Psoas muscle (tissue), 8 donors: ENCODE results near the gene TPCN1. TPM values are rescaled to one million over a fixed set of nuclear protein-coding genes. Genes with fewer than 3 reads are reported as not detected.

Experiments used
- ATAC-seq, 4 donors: fragments of 200-7000 bp; cut with Tn5 transposase; one replicate each; pipeline ENCODE4 v1.9.1; 2020; ENCODE audit warnings: moderate library complexity in 3 of 4, mild to moderate bottlenecking in 2 of 4
- DNase-seq, 2 donors: peaks; one replicate each; pipeline ENCODE4 v3.0.0-alpha.2; 2020
- H3K27ac ChIP-seq: fragments of 200-600 bp; one replicate; pipeline ENCODE4 v1.8.0; 2022
- H3K27me3 ChIP-seq, 3 donors: fragments of 200-600 bp in 1 of 3; one replicate each; pipeline versions ENCODE4 v1.6.1 to v1.8.0; 2013 to 2022; ENCODE audit warnings: low read length in 2 of 3, mild to moderate bottlenecking in 2 of 3, moderate library complexity in 1 of 3; ENCODE audit not compliant: insufficient read depth in 3 of 3
- H3K36me3 ChIP-seq, 2 donors: fragments of 200-600 bp in 1 of 2; one replicate each; pipeline versions ENCODE4 v1.6.1 to v1.8.0; 2013 to 2022; ENCODE audit warnings: low read depth in 1 of 2, mild to moderate bottlenecking in 1 of 2, moderate library complexity in 1 of 2; ENCODE audit not compliant: insufficient read depth in 1 of 2
- H3K4me1 ChIP-seq: fragments of 200-600 bp; one replicate; pipeline ENCODE4 v1.8.0; 2022
- H3K4me3 ChIP-seq: fragments of 200-600 bp; one replicate; pipeline ENCODE4 v1.8.0; 2022; ENCODE audit warnings: mild to moderate bottlenecking
- H3K9me3 ChIP-seq: fragments of 200-600 bp; one replicate; pipeline ENCODE4 v1.8.0; 2022
- WGBS, 3 donors: extraction: QIAGEN DNeasy Blood & Tissue Kit; methylation state at CpG; one replicate each; pipeline versions ENCODE4 v1.1.6 to v1.1.7; 2013; 5-methylcytosine and 5-hydroxymethylcytosine counted together
- intact Hi-C, 2 donors: fragments of 100-400 bp; cut with DNase I; formaldehyde crosslinking; loops; one replicate each; pipeline versions ENCODE4 v1.11.0 to v1.14.2; 2022
- polyA plus RNA-seq, 3 donors: library from polyadenylated mRNA; stranded (reverse); fragments of 200-250 nt; gene quantifications; one replicate each; pipeline ENCODE4 v1.2.3, GENCODE V29; 2013
- total RNA-seq, 4 donors: library from RNA; stranded (reverse); fragmentation: NEBNext Ultra II Directional in 2 of 4; extraction: Animal tissue kit (Norgen Biotek cat#: 25700) in 2 of 4; gene quantifications; one replicate each; pipeline versions ENCODE4 v1.2.1 to v1.2.4, GENCODE V29; 2021 to 2023
- TF ChIP-seq, protein P1 (sequence below): fragments of 200-600 bp; IDR thresholded peaks from one replicate; pipeline ENCODE4 v1.8.0; 2022; ENCODE audit warnings: antibody characterized with exemption
- donor health status: healthy with polysubstance abuse.
- donor health status: DM: no; HTN: no; CAD: no; lungs with moderate emphysema.
- donor health status: Bipolar disorder and iron deficiency.
- donor health status: healthy.
- donor health status: DM: yes; HTN: yes; CAD: no.
- donor health status: DM: no; HTN: no; CAD: no.
- donor health status: DM: no; HTN: no; CAD: no.
- donor health status: DM: yes; HTN: yes; CAD: no.

Gene TPCN1
- total and polyA plus RNA-seq, 7 donors = 7.6 to 36.2 (median 25.2) TPM

DNA sequence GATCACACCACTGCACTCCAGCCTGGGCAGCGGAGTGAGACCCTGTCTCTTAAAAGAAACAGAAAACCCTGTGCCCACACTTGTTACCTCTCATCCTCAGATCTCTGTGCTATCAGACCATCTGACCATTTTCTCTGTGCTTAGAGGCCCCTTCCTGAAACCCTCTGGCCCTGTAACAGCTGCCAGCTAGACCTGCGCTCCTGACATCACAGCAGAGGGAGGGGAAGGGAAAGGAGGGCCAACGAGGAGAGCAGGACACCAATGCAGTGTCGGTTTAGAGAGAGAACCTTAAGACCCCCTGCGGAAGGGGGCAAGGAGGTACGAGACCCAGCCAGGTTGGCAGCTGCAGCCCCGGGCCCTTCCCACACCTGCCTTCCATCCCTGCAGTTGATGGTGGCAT, 71.3 kb downstream of the TPCN1 start:
- WGBS, 3 donors = 84 to 90% (median 88%) methylated on average over 7 of the region's 7 CpGs
- intact Hi-C loops = no loop called here
- no peak for ATAC-seq
- H3K4me1 ChIP-seq = no peaks in the 10 kb centered on the region
- TF ChIP-seq, protein P1, sequence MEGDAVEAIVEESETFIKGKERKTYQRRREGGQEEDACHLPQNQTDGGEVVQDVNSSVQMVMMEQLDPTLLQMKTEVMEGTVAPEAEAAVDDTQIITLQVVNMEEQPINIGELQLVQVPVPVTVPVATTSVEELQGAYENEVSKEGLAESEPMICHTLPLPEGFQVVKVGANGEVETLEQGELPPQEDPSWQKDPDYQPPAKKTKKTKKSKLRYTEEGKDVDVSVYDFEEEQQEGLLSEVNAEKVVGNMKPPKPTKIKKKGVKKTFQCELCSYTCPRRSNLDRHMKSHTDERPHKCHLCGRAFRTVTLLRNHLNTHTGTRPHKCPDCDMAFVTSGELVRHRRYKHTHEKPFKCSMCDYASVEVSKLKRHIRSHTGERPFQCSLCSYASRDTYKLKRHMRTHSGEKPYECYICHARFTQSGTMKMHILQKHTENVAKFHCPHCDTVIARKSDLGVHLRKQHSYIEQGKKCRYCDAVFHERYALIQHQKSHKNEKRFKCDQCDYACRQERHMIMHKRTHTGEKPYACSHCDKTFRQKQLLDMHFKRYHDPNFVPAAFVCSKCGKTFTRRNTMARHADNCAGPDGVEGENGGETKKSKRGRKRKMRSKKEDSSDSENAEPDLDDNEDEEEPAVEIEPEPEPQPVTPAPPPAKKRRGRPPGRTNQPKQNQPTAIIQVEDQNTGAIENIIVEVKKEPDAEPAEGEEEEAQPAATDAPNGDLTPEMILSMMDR = no peak
- no peak for DNase-seq
- H3K36me3 ChIP-seq = peaks cover 0 to 100% of the 10 kb centered on the region in 2 donors
- H3K4me3 ChIP-seq = no peak overlapping the region
- H3K9me3 ChIP-seq = no peaks in the 10 kb centered on the region
- H3K27ac ChIP-seq = no peak overlapping the region
- no peaks in the 10 kb centered on the region for H3K27me3 ChIP-seq

DNA sequence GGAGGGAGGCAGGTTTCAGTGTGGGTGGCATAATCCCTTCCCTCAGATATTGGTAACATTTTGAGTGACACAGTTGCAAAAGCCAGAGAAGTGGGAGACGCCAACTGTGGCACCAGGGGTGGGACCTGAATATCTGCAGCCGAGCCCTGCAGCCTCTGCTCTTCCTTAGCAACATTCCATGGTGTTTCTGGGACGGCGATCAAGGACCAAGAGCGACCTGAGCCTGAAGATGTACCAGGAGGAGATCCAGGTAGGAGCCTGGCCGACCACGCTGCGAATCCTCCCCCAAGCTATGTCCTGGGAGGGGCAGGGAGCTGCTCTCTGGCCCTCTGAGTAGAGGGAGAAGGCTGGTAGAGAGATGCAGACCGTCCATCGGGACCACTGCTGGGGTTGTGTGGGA, 71.8 kb downstream of the TPCN1 start:
- Histone ChIP-seq H3K4me3 (no peak overlapping the region), H3K27ac (no peak overlapping the region), H3K36me3 (peaks cover 0 to 96% of the 10 kb centered on the region in 2 donors), H3K4me1 (peaks cover 5% of the 10 kb centered on the region), H3K27me3 (no peaks in the 10 kb centered on the region), H3K9me3 (no peaks in the 10 kb centered on the region)
- WGBS, 3 donors = 93 to 96% (median 95%) methylated on average over 10 of the region's 10 CpGs
- DNase-seq (peak in 1 of 2 donors; percentile 35), ATAC-seq (no peak)
- TF ChIP-seq, protein P1 = no peak
- intact Hi-C loops = no loop called here

DNA sequence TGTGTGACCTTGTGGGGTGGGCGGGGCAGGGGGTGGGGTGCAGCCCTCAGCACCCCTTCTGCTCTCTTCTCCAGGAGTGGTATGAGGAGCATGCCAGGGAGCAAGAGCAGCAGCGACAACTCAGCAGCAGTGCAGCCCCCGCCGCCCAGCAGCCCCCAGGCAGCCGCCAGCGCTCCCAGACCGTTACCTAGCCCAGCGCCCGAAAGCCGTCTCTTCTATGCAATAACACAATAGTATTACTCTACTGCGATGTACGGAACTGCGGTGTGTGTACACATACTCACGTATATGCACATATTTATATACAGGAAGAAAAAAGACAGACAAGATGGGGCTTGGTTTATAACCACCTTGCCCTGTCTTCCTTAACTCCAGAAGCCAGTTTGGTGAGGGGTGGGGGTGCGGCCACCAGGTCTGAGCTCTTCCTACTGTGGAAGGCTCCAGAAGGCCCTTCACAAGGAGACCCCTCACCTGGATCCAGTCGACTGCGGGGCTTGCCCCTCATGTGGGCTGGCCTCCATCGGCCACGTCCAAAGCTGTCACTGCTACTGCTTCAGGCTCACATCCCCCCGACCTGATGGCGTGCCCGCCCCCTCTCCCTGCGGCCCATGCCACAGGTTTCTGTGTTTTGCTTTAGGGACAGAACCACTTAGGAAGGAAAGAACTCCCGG, 74.8 kb downstream of the TPCN1 start:
- DNase-seq (peak in 1 of 2 donors; percentile 48), ATAC-seq (no peak)
- intact Hi-C loops = no loop called here
- TF ChIP-seq, protein P1 = no peak
- Histone ChIP-seq H3K4me3 (no peak overlapping the region), H3K9me3 (no peaks in the 10 kb centered on the region), H3K36me3 (peaks cover 0 to 67% of the 10 kb centered on the region in 2 donors), H3K27ac (no peak overlapping the region), H3K4me1 (peaks cover 23% of the 10 kb centered on the region), H3K27me3 (no peaks in the 10 kb centered on the region)
- WGBS, 3 donors = 84 to 92% (median 90%) methylated on average over 24 of the region's 24 CpGs

DNA sequence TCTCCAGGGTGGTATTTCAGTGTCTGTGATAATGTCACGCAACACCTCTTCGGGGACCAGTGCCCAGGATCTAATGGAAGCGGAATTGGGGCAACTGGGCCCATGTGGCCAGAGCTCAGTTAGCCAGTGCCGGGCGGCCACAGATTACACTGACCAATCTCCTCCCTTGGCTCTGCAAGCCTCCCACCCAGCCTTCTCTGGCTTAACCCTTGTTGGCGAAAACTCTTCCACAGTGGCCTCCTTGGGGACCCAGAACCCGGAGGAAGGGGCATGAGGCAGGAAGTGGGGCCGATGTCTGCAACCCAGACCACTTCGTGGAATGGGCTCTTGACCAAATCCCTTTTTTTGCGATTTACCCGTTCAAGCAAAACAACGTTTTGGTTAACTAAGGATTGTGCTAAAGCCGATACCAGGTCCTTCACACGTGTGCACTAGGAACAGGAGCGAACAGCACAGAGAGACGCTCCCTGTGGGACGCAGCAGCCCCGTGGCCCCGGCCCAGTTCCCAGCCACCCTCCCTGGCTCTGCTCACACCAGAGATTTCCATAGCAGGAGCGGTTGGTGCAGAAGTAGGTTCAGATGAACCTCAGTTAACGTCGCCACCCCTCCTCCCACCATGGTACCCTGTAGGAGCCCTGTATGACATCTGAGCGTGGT, 75.4 kb downstream of the TPCN1 start:
- WGBS, 3 donors = 69 to 82% (median 71%) methylated on average over 23 of the region's 23 CpGs
- no peaks in the 10 kb centered on the region for H3K9me3 ChIP-seq
- TF ChIP-seq, protein P1 = no peak
- intact Hi-C loops = no loop called here
- no peak overlapping the region for H3K27ac ChIP-seq
- peaks cover 23% of the 10 kb centered on the region for H3K4me1 ChIP-seq
- DNase-seq (peak; percentile 14 to 36), ATAC-seq (no peak)
- H3K4me3 ChIP-seq = no peak overlapping the region
- peaks cover 0 to 62% of the 10 kb centered on the region in 2 donors for H3K36me3 ChIP-seq
- no peaks in the 10 kb centered on the region for H3K27me3 ChIP-seq
